NCI-H128 (cell line): ENCODE results near the gene RPA1.

Experiments
- DNase-seq: peaks from one replicate; lab custom pipeline; 2025; ENCODE audit not compliant: unreplicated experiment; lab: John Stamatoyannopoulos, UW

Gene RPA1

DNA sequence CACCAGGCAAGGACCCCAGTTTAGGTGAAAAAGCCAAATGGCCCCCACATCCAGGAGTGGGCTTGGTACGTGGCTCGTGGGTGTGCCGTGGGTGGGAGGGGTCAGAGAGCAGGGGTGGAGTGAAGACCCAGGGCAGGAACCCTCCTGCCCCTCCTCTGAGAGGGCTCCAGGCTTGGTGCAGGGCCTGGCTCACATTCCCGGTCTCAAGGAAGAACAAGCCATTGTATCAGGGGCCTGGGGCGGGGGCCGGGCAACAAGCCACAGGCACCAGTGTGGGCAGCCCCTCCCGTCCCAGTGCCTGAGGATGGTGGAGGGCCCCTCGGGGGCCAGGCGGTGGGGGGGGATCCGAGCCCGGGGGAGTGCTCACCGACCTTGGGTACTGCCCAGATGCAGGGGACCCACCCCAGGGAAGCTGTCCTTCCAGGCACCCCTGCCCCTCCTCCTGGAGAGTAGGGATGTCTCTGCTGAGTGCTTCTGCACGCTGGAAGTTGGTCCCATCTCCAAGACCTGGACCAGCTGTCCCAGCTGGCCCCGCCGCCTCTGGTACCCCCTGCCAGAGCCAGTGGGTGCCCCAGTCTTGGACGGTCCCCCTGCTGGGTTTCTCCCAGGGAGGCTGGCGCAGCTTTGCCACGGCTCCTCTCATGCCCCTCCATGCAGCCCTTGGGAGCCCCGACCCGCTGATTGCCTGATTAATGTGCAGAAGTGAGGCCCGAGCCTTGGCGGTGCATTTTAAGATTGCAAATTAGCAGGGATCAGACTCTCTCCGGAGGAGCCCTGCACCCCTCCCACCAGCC, 111.7 kb downstream of the RPA1 start:
- no peak for DNase-seq

- no peak for DNase-seq
Measured at GRCh38 chr17:1942066-1942365, 112.2 kb downstream of the RPA1 start.

GRCh38 chr17:1942666-1943435, 113.0 kb downstream of the RPA1 start:
- DNase-seq, result no peak

- no peak for DNase-seq
Measured at GRCh38 chr17:1943436-1943831, 113.6 kb downstream of the RPA1 start.

DNA sequence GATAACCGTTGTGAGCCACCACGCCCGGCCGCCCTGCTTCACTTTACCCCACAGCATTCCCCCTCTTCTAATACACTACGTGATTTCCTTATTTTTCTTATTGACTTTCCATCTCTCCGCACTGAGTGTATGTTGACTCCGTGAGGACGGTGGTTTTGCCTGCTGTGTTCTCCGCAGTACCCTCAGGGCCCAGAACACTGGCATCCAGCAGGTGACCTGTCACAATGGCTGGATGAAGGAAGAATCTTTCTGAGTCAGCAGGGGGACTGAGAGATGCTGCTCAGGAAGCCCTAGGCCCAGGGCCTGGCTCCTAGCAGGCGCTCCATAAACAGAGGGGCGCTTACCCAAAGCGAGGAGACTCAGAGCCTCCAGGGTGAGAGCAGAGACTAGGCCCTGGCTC, 115.8 kb downstream of the RPA1 start:
- DNase-seq, result no peak

- DNase-seq, result no peak
Measured at GRCh38 chr17:1946021-1946932, 116.5 kb downstream of the RPA1 start.

GRCh38 chr17:1947229-1947742, 117.5 kb downstream of the RPA1 start:
- no peak for DNase-seq

DNA sequence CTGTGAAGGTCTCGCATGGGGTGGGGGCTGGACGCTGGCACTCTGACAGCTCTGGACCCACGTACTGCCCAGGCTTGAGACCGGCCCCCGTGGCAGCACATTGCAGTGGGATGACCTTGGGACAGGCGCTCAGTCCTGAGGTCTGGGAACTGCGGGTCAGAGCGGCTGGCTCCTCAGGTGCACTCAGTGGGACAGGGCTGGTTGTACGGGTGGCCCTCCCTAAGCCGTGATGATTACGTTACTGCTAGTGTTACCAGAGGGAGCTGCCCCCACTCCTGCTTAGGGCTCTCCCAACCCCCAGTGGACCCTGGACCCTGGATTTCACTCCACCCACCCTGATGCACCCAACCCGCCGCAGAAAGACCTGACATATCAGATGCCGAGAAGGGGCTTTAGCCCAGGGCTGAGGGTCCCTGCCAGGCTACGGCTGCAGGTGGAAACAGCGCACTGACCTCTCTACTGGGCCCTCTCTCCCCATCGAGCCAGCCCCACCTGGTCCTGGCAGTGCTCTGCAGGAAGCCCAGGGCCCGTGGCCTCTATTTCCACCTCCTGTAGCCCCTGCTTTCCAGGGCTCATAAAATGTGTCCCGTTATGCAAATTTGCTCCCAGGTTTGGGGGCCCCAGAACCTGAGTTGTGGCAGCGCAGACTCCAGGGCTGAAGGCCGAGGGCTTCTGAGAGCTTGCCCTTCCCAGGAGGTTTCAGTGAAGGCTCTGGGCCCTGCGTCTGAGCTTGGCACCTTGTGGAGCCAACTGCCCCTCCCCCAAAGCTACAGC, 118.1 kb downstream of the RPA1 start:
- no peak for DNase-seq

DNA sequence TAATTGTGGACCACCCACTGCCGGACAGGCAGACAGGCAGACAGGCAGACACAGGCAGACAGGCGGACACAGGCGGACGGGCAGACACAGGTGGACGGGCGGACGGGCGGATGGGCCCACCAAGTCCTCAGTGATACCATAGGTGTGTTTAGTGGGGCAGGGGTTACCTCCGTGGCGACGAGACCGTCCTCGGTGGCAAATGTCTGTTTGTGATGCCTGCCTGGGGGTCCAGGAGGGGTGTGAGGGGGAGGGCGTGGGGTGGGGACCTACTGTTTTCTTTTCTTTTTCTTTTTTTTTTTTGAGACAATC, 118.7 kb downstream of the RPA1 start:
- no peak for DNase-seq
